Keratinocyte (primary cell): Measurements from ENCODE around the gene TSR3. TPM values are rescaled to one million over a fixed set of nuclear protein-coding genes. Genes with fewer than 3 reads are reported as not detected.
A peak's percentile ranks its signal among the peaks of the same experiment; 100 is the strongest.

Experiments
- DNase-seq: peaks from one replicate; pipeline ENCODE4 v3.0.0-alpha.2; 2011; ENCODE audit warnings: low read depth, missing footprints, low spot score
- FAIRE-seq: peaks from 2 replicates; lab custom pipeline; 2011; peaks lifted over from hg19 to GRCh38; lab: Jason Lieb, UNC
- H2AFZ ChIP-seq: 2 replicates; pipeline ENCODE4 v1.6.0; 2012; ENCODE audit warnings: low read length, control low read depth, inconsistent platforms; ENCODE audit not compliant: control insufficient read depth
- H3K27ac ChIP-seq: 2 replicates; pipeline ENCODE4 v1.5.1; 2011; ENCODE audit warnings: low read length; ENCODE audit not compliant: control insufficient read depth, insufficient read depth
- H3K27me3 ChIP-seq: 3 replicates; pipeline ENCODE4 v1.6.0; 2011; ENCODE audit warnings: low read length; ENCODE audit not compliant: control insufficient read depth, insufficient read depth; ENCODE audit errors: extremely low read depth
- H3K36me3 ChIP-seq, 2 experiments: 2 replicates in 1 of 2; 3 replicates in 1 of 2; pipeline ENCODE4 v1.5.1; 2011; ENCODE audit warnings: low read length in 2 of 2, mild to moderate bottlenecking in 1 of 2; ENCODE audit not compliant: control insufficient read depth in 2 of 2, insufficient read depth in 2 of 2; ENCODE audit errors: extremely low read depth in 1 of 2
- H3K4me1 ChIP-seq: 3 replicates; pipeline ENCODE4 v1.5.1; 2011; ENCODE audit warnings: low read length; ENCODE audit not compliant: control insufficient read depth, insufficient read depth; ENCODE audit errors: extremely low read depth
- H3K4me2 ChIP-seq: 3 replicates; pipeline ENCODE4 v1.6.0; 2011; ENCODE audit warnings: low read depth, low read length; ENCODE audit not compliant: control insufficient read depth, insufficient read depth; ENCODE audit errors: extremely low read depth
- H3K4me3 ChIP-seq, 3 experiments: fragments of 200-600 bp in 1 of 3; sonication (generic) in 1 of 3; 2 replicates in 2 of 3; 3 replicates in 1 of 3; pipeline ENCODE4 v1.5.1; 2011 to 2016; ENCODE audit warnings: low read length in 3 of 3, mild to moderate bottlenecking in 3 of 3, control low read depth in 2 of 3, inconsistent platforms in 1 of 3, low read depth in 1 of 3, mixed read lengths in 1 of 3, mixed run types in 1 of 3, moderate library complexity in 1 of 3; ENCODE audit not compliant: control insufficient read depth in 2 of 3, insufficient read depth in 2 of 3; ENCODE audit errors: extremely low read depth in 1 of 3
- H3K79me2 ChIP-seq: 2 replicates; pipeline ENCODE4 v1.6.0; 2012; ENCODE audit warnings: low read length; ENCODE audit not compliant: control insufficient read depth, insufficient read depth
- H3K9ac ChIP-seq: 3 replicates; pipeline ENCODE4 v1.6.0; 2011; ENCODE audit warnings: low read length; ENCODE audit not compliant: control insufficient read depth, insufficient read depth; ENCODE audit errors: extremely low read depth
- H3K9me1 ChIP-seq: 3 replicates; pipeline ENCODE4 v1.6.0; 2011; ENCODE audit warnings: low read length; ENCODE audit not compliant: control insufficient read depth, insufficient read depth; ENCODE audit errors: extremely low read depth
- H3K9me3 ChIP-seq: 2 replicates; pipeline ENCODE4 v1.5.1; 2012; ENCODE audit warnings: low read depth, low read length; ENCODE audit not compliant: control insufficient read depth
- H4K20me1 ChIP-seq: 3 replicates; pipeline ENCODE4 v1.6.0; 2011; ENCODE audit warnings: low read length; ENCODE audit not compliant: control insufficient read depth, insufficient read depth; ENCODE audit errors: extremely low read depth
- EZH2 ChIP-seq: IDR thresholded peaks from one replicate; pipeline ENCODE4 v1.6.1; 2012; ENCODE audit warnings: inconsistent platforms, mild to moderate bottlenecking, low read length, moderate library complexity
- dilution Hi-C: fragments of 300-500 bp; cut with MboI; formaldehyde crosslinking; loops from one replicate; pipeline ENCODE4 v1.7.0; 2020; ENCODE audit warnings: low sequenced_read_pairs; ENCODE audit not compliant: extremely low pct_ligation_motif_present
- polyA plus RNA-seq, 5 experiments: library from polyadenylated mRNA; depleted of rRNA in 3 of 5; stranded (reverse) in 3 of 5; stranded (forward) in 1 of 5; unstranded in 1 of 5; fragments of >200 nt; gene quantifications; 1 replicate in 1 of 5; 2 replicates in 3 of 5; 3 replicates in 1 of 5; pipeline versions ENCODE4 v1.2.1 to v1.2.3, GENCODE V29; 2011 to 2012; ENCODE audit warnings: missing spikeins in 2 of 5, low read depth in 1 of 5, low replicate concordance in 1 of 5
- TF ChIP-seq, protein P1 (sequence below), 3 experiments: IDR thresholded peaks in 1 of 3; conservative IDR thresholded peaks in 1 of 3; optimal IDR thresholded peaks in 1 of 3; 2 replicates in 2 of 3; 3 replicates in 1 of 3; pipeline versions ENCODE3 to v1.5.1; 2011; ENCODE audit warnings: low read length in 3 of 3, mild to moderate bottlenecking in 3 of 3, moderate library complexity in 2 of 3, control low read depth in 1 of 3, inconsistent platforms in 1 of 3; ENCODE audit not compliant: insufficient read depth in 2 of 3; ENCODE audit errors: extremely low read depth in 1 of 3

The TSR3 gene
- polyA plus RNA-seq, 1 donor (not counting 4 experiments of a cell fraction or from before 2014, with no cell fraction given), result 33.0 TPM

DNA sequence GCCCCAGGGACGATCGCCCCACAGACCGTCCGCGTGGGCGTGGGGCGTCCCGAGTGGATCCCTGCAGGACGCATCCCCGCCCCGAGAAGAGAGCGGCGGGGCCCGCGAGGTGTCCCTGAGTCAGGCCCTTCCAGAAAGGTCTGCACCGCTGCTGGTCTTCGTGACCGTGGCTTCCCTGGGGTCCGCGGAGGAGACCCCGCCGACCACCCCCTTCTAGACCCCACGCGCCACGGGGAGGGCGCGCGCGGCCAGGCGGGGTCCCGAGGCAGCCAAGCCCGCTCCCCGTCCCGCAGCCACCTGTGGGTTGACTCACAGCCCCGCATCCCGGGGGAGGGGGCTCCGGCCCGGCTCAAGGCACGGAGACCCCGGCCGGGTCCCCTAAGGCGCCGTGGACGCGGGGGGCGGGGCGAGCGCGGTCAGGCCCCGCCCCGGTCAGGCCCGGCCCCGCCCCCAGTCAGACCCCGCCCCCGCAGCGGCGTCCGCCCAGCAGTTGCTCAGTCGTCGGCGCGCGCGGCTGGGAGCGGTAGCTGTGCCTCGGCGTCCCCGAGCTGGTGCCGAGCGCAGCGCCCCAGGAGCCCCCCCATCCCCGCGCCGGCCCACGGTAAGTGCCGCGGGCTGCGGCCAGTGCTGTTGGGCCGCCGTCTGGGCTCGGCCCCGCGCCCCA lies 18.4 kb downstream of the TSR3 start, which contains the start of gene BAIAP3:
TSS of gene BAIAP3 (plus strand) at position 497 of the 664 bp plus-strand sequence. CDS start 4,905 bp downstream, outside the sequence.
- no peak within 1 kb of the TSS for H3K9ac ChIP-seq
- no peaks in the 10 kb centered on the region for H3K9me3 ChIP-seq
- H2AFZ ChIP-seq, result no peak within 1 kb of the TSS
- peaks cover 5% of the 10 kb centered on the region for H4K20me1 ChIP-seq
- no peak within 1 kb of the TSS for H3K4me3 ChIP-seq
- FAIRE-seq (no peak), DNase-seq (no peak)
- H3K36me3 ChIP-seq, result no peaks in the 10 kb centered on the region
- dilution Hi-C loops, result no loop called here
- H3K79me2 ChIP-seq, result no peaks in the 10 kb centered on the region
- H3K27ac ChIP-seq, result no peak within 1 kb of the TSS
- TF ChIP-seq EZH2, result peak; percentile 80
- TF ChIP-seq, protein P1, sequence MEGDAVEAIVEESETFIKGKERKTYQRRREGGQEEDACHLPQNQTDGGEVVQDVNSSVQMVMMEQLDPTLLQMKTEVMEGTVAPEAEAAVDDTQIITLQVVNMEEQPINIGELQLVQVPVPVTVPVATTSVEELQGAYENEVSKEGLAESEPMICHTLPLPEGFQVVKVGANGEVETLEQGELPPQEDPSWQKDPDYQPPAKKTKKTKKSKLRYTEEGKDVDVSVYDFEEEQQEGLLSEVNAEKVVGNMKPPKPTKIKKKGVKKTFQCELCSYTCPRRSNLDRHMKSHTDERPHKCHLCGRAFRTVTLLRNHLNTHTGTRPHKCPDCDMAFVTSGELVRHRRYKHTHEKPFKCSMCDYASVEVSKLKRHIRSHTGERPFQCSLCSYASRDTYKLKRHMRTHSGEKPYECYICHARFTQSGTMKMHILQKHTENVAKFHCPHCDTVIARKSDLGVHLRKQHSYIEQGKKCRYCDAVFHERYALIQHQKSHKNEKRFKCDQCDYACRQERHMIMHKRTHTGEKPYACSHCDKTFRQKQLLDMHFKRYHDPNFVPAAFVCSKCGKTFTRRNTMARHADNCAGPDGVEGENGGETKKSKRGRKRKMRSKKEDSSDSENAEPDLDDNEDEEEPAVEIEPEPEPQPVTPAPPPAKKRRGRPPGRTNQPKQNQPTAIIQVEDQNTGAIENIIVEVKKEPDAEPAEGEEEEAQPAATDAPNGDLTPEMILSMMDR (optimal IDR thresholded peaks at IDR 0.05 in 1 of 3, IDR thresholded peaks at IDR 0.05 in 1 of 3, conservative IDR thresholded peaks at IDR 0.05 in 1 of 3; ENCODE audit: extremely low read depth in 1 of 3, insufficient read depth in 2 of 3, low read length in 3 of 3), result no peak
- H3K27me3 ChIP-seq, result peaks cover 66% of the 10 kb centered on the region
- H3K4me2 ChIP-seq, result peak within 1 kb of the TSS; percentile 27
- H3K4me1 ChIP-seq, result no peaks in the 10 kb centered on the region
- H3K9me1 ChIP-seq, result no peaks in the 10 kb centered on the region

DNA sequence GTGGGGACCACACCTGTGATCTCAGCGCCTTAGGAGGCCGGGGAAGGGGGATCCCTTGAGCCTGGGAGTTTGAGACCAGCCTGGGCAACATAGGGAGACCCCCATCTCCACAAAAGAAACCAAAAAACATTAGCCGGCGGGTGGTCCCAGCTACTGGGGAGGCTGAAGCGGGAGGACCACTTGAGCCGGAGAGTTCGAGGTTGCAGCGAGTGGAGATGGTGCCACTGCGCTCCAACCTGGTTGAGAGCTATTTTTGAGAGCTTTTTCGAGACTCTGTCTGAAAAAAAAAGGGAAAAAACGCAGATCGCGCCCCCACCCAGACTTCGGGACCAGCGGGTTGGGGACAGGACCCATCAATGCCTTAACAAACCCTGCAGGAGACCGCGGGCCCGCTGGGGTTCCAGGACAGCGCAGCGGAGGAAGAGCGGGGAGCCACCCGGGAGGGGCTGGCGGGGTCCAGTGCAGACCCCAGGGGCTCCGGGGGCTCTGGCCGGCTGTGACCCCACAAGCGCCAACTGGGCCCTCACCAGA lies 19.0 kb downstream of the TSR3 start:
- no peaks in the 10 kb centered on the region for H3K9me1 ChIP-seq
- H3K4me3 ChIP-seq, result no peak overlapping the region
- no peak overlapping the region for H3K4me2 ChIP-seq
- no peak for DNase-seq
- no peaks in the 10 kb centered on the region for H3K36me3 ChIP-seq
- H2AFZ ChIP-seq, result no peak overlapping the region
- H3K4me1 ChIP-seq, result no peaks in the 10 kb centered on the region
- H3K27me3 ChIP-seq, result peaks cover 62% of the 10 kb centered on the region
- no peak for FAIRE-seq
- H3K9me3 ChIP-seq, result no peaks in the 10 kb centered on the region
- TF ChIP-seq, protein P1 (optimal IDR thresholded peaks at IDR 0.05 in 1 of 3, IDR thresholded peaks at IDR 0.05 in 1 of 3, conservative IDR thresholded peaks at IDR 0.05 in 1 of 3; ENCODE audit: extremely low read depth in 1 of 3, insufficient read depth in 2 of 3, low read length in 3 of 3), result no peak
- TF ChIP-seq EZH2, result peak; percentile 83
- no peak overlapping the region for H3K27ac ChIP-seq
- H3K79me2 ChIP-seq, result no peaks in the 10 kb centered on the region
- H4K20me1 ChIP-seq, result peaks cover 5% of the 10 kb centered on the region
- no peak overlapping the region for H3K9ac ChIP-seq
- dilution Hi-C loops, result no loop called here
